GM19324 (cell line): ENCODE data around the gene ZFP57.

ENCODE experiments used
- ATAC-seq: cut with Tn5 transposase; IDR thresholded peaks from one replicate; pipeline ENCODE4 v1.9.1; 2021; ENCODE audit warnings: mild to moderate bottlenecking, moderate library complexity; ENCODE audit not compliant: unreplicated experiment, low FRiP score

ZFP57 gene

DNA sequence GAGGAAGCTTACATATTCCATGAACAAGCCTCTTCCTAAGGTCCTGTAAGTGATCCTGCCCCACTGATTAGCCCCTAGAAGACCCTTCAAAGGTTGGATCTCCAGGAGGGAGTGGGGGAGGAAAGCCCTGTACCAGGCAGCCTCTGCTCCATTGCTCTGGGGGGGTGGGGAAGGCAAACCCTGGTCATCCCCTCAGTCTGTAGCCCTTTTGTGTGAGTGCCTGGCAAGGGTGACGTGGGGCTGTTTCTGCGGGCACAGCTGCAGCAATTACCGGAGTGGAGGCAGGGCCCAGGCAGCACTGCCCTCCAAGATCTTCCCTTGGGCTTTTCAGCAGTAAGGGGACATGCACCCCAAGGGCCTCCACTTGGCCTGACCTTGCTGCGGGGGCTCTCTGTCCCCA, 24.2 kb downstream of the ZFP57 start, which contains the start of gene MOG:
MOG (plus strand) TSS at position 295 of the 400 bp plus-strand sequence. CDS start 118 bp downstream, outside the sequence.
- ATAC-seq = no peak

DNA sequence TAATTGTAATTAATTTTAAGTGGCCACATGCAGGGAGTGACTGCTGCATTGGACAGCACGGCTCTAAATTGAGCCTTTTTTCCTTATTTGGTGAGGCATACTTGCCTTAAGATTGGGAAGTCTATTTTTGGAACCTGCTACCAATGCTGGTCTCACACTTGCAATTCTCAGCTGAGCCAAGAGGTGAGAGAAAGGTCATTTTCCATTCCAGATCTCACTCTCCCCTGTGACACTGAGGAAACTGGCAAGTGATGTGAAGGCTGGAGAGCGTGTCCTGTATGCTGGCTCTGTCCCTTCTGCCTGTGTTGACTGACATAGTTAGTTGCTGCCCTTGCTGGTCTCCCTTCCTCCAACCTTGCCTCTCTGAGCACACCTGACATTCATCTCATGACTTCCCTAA, 24.8 kb downstream of the ZFP57 start:
- no peak for ATAC-seq

DNA sequence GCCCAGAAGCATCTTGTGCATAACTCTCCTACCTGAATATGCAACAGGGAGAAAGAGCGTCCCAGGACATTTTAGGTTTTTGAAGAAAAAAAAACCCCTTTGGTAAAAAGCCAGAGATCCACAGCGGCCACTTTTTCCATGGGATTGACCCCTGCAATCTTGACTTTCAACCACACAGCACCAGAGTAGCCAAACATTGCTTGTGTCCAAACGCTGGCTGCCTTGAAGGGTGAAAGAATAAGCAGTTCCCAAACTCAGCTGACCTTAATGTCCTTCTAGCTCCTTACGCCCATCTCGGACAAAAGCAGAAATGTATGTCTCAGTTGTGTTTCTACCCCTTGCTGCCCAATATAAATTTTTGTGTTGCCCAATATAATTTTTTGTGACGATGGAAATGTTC, 25.3 kb downstream of the ZFP57 start:
- no peak for ATAC-seq

DNA sequence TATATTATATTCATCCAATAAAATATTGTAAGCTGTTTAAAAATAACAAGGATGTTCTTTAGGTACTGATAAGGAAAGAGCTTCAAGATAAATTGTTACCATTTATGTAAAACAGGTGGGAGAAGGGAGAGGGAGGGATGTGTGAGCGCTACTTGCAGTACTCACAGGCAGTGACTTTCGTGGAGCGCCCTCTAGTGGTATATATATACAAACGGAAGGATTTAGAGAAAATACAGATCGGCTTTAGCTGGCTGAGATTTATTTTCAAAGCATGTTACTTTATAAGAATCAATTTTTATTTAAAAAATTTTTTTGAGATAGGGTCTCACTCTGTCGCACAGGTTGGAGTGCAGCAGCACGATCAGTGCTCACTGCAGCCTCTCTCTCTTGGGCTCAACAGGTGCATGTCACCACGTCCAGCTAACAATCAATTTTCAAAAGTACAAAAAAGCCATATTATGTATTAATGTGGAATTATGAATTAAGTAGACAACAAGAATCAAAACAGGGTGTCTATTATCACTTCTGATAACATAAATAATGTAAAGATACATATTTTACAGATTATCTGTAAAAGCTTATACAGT, 27.4 kb downstream of the ZFP57 start:
- ATAC-seq = no peak

DNA sequence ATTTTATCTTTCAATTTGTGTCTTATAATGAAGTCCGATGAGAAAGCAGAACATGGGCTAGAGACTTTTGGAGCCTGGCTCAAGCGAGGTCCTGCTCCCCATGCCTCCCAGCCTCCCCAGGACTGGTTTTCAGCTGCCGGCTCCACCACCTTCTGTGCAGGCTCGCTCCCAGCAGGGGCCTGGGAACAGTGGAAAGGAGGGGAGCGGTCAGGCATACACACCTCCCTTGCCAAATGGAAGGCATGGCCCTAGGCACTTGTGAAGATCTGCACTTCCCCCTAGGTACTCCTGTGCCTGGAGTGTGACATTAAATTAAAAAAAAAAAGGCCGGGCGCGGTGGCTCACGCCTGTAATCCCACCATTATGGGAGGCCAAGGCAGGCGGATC, 28.8 kb downstream of the ZFP57 start:
- no peak for ATAC-seq

DNA sequence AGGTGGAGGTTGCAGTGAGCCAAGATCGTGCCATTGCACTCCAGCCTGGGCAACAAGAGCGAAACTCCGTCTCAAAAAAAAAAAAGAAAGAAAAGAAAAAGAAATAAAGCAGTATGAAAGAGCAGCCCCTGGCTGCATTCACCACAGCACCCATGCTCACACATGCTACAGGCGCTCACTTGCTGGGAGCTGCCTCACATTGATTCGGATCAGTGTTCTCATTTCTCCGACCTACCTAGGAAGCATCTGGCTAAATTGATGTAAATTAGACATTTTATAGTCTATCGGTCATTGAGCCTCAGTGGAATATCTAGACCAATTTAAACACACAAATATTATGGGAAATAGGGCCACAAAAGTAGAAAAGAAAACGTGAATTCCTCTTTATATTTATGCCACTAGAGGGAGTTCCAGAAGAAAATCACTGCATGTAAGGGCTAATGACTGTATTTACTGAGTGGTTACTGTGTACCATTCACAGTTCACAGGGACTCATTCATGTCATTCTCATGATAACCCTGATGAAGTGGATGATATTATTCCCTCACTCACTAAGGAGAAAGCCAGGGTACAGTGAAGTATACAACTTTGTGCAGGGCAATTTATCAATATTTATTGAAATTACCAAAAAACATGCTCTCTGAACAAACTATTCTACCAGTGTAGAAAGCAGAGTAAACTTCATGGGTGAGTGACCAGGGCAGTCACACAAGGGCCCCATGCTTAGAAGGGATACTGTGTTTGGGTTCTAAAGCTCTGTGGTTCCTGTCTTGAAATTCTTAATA, 29.3 kb downstream of the ZFP57 start:
- no peak for ATAC-seq

DNA sequence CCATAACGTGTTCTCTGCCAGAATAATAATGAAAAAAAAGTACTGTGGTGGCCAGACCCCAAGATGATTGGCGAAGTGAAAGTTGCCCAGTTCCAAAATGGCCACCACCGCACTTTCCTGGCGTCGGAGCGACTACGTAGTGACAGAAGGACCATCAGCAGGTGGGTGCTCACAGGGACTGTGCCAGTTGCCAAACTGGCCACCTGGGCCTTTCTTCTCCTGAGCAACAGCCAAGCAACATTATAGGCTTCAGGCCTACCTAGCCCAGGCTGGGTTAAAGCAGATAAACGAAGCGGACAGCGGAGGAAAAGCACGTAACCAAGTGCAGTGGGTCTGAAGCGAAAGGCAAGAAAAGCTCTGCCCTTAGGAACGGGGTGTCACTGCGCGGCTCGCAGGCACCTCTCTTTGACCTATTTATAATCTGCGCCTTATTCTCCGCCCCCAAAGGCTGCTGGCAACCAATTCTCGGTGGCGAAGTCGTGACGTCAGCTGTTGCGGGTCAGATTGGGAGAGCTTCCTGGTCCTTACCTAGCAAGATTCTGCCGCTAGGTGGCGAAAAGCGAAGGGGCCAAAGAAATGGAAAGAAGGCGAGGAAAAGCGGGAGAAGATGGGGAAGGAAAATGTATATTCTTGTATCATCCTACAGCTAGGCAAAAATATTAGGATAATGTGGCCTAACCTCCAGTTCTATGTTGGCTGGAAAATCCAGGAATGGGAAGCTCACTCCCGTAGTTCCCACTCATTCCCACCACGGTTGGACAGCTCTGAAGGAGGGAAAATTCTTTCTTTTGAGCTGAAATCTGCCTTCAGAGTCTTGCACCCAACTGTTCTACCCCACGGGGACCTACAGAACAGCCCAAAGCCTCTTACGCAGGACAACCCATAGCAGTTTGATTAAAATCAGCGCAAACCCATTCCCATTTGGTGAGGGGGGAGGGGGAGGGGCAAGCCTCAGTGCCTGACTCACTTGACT, 31.0 kb downstream of the ZFP57 start:
- ATAC-seq = peak; percentile 94

DNA sequence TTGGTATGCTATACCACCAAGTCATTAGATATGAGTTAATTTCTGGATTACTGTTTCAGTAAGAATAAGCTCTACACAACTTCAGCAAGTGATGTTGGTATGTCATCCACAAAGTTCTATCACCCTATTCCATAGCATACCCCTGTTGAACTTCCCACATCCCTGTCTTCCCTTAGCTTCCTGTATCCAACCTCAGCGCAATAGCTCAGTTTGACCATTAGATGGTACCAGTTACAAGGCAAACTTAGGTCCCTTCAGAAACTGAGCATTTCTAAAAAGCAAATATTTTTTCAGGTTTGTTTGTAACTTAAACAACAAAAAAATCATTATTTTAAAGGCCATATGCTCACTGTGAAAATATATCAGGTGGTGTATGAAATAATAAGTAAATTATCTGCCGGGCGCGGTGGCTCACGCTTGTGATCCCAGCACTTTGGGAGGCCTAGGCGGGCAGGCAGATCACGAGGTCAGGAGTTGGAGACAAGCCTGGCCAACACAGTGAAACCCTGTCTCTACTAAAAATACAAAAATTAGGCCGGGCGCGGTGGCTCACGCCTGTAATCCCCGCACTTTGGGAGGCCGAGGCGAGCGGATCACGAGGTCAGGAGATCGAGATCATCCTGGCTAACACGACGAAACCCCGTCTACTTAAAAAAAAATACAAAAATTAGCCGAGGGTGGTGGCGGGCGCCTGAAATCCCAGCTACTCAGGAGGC, 32.9 kb downstream of the ZFP57 start:
- no peak for ATAC-seq

DNA sequence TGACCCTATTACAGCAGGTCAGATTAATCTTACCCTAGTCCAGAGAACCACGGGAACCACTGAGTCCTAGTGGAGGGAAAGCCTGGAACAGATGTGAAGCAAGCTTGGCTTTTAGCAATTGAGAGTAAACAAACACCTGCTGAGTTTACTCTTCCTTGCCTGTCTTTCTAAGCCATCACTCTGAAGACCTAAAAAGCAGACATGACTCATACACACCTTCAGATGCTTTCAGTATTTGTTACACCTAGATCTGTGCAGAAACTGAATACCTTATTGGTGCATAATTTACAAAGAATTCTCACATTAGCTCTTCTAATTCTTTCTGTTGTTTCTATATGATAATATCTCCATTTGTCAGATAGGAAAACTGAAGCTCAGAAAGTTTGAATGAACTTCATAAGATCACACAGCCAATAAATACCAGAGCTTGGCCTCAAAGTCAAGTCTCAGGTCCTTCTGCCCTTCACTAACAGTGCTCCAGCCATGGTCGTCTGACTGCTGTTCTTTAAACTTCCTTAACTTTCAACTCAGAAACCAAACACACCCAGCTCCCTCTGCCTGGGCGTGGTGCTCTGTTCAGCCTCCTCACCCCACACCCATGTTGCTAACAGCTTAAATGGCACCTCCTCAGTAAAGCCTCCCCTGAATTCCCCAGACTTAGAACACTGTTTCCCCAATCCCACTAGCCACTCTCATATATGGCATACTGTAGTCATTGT, 39.4 kb downstream of the ZFP57 start:
- no peak for ATAC-seq

DNA sequence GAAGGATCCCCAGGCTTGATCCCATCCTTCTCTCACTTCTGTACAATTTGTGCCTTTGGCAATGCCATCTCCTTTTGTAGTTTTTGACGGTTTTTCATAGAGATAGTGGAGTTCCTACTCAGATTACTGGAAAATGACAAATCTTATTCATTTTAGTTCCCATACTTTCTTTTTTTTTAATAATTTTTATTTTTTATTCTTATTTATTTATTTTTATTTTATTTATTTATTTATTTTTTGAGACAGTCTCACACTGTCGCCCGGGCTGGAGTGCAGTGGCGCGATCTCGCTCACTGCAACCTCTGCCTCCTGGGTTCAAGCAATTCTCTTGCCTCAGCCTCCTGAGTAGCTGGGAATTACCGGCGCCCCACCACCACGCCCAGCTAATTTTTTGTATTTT, 43.7 kb downstream of the ZFP57 start:
- ATAC-seq = no peak

DNA sequence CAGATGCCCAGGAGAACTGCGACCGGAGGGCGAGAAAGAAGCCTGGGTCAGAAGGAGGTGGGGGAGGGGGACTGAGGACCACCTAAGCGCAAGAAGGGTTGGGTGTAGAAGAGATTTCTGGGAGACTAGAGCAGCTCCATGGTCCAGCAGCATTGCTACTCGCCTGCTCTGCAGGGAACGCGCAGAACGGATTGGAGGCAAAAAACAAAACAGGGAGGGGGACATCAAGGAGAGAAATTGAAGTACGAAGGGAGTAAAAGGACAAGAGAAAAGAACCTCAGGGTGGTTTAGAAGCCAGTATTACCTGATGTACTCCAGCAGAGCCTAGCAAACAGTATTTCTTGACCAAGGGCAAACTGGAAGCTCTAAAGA, 47.4 kb downstream of the ZFP57 start:
- ATAC-seq = no peak

DNA sequence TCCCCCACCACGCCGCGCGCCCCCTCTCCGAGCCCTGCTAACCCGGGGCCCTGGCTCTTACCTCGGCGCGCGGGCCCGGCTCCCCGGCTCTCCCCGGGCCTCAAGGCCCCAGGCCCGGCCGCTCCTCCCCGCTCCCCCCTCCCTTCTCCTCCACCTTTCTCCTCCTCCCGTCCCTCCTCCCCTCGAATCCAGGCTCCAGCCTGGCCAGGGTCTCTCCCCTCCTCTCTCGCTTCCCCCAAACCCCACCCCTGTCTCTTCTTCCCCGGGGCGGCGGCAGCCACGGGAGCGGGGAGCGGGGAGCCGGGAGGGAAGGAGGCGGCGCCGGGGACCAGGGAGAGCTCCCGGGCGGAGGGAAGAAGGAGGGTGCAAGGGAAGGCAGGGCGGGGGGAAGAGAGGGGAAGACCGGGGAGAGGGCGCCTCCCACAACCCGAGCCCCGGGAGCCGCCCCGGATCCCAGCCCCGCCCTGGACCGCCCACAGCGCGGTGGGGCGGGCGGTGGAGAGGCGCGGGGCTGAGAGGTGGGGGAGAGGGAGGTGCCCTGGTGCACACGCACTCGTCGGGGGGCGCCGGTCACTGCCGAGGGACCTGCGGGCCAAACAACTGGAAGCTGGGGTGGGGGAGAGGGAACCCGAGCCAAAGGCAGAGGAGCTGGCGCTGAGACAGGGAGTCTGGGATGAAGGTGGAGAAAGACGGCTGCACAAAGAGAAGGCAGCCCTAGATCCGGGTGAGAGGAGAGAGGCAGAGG, 48.0 kb downstream of the ZFP57 start, which contains the start of gene GABBR1:
GABBR1 (minus strand) TSS at position 395 of the 745 bp plus-strand sequence. CDS start 798 bp downstream, outside the sequence.
- peak; percentile 83 for ATAC-seq

DNA sequence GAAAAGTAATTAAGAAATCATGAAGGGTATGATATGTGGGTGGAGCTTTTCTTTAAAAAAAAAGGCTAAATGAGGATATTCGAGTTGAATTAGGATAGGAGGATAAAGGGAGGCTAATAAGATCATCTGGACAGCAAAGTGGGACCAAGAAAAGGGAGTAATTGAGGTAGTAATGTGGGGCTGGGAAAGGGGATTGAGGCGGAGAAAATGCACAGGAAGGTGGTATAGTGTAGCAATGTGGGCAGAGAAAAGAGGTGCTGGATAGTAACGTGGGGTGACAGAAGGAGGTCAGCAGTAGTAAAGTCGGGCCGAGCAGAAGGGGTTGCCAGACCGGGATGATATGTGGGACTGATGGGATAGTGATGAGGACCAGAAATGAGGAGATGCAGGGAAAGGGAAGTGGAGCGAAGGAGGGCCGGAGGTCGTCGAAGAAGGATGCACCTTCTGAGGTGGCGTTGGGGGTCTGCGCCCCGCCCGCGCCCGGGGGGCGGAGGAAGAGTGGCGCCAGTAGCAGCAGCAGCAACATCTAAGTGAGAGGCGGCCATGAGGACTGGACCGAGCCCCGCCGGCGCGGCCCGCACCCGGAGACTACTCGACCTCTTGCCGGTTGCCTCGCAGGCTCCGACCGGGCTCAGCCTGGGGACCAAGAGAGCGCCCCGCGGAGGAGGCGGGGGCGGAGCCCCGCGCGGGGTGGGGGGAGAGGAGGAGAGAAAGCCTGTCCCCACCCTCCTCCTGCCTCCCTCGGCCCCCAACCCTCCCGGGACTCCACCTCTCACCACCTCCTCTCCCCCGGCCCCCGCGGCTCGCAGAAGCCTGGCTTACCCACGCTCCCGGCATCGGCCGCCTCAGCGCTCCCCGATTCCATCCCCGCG, 48.9 kb downstream of the ZFP57 start:
- ATAC-seq = peak; percentile 37

DNA sequence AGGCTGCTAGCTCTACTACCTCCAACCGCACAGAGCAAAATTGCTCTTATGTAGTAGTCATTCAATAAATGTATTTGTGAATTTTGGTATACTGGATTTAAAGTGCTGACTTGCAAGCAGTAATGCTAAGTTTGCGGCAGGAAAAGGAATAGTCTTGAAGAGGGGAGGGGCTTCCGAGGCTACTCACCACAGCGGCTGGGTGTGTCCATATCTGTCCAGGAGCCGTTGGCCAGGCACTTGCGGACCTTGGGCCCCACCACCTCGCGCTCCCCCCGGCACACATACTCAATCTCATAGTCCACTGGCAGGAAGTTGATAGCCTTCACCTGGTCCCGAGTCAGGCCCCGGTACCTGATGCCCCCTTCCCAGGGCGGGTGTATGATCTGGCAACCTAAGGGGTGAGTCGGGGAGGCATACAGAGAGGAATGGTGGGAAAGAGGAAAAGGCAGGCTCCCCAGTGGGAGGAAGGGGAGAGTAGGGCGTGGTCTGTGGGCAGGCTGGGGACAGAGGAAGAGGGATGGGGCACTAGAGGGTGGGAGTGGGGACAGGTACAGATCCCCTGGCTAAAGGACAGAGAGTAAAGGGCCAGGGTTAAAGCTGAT, 49.6 kb downstream of the ZFP57 start:
- no peak for ATAC-seq

DNA sequence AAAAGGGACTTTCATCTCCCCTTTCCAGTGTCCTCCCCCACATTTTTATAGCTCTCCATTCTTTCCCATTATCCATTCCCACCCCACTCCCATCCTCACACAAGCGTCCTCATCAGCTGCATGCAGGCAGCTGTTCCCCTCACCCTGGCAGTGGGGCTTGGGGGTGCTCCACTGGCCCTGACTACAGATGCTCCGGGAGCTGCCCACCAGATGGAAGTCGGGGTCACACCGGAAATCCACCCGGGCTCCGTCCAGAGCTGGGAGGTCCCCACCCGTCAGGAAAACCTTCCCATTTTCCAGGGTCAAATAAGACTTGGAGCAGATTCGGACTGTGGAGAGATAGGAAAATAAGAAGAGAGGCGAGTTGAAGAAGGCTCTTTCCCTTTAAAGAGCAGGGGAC, 50.6 kb downstream of the ZFP57 start:
- ATAC-seq = no peak

DNA sequence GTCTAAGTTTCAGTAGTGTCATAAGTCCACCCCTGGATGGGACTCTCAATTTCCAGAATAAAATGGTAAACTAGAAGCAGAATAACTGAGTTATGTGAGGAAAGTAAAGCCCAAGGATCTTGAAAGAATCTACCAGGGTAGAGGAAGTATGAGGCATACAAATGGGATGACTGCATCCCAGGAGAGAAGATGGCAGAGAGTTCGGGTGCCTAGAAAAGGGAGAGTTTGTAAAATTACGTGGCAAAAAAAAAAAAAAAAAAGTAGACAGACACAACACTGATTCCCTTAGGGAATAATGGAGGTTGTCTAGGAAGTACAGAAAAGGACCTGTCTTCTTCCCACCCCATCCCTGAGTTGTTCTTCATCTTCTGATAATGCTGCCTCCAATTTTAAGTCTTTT, 51.4 kb downstream of the ZFP57 start:
- ATAC-seq = no peak

DNA sequence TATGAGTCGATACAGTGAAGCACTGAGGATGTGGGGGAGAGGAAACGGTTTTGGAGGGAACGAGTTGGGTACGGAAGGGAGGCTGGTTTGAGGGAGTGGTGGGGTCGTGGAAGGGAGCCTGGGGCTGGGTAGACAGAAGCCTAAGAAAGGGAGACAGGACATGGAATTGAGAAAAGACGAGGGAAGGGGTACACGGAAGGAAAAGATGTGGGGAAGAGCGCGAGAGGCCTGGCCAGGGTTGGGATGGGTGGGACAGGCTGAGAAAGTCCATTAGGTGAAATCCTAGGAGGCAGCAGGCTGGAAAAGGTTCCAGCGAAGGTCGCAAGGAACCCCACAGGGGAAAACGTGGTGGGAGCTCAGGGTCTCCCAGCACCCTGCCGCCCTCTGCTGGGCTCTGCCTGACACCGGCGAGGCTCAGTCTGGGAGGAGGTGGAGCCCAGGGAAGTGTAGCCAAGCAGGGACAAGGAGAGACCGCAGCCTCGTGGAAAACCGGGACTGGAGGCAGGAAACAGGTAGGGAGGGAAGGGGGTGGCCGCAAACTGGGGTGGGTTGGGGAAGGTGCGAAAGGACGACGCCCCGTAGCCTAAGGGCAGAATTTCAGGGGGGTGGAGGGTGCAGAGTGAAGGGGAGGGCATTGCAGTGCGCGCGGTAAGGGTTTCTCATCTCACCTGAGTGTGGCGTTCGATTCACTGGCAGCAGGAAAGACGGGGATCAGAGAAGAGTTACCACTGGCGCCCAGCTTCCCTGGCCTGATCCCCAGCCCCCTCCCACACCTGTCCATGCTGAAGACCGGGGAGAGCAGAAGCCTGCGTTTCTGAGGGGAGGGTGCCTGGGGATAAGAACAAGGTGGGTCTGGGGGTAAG, 52.3 kb downstream of the ZFP57 start:
- ATAC-seq = no peak
